GM21825 (cell line): ENCODE measurements around the gene RPP14.
"Not testable (repeated sequence)": the region's sequence is repeated elsewhere in the genome, so short reads cannot be mapped to it uniquely, and the experiment has no call there.

Source experiments
- ATAC-seq: cut with Tn5 transposase; IDR thresholded peaks from one replicate; pipeline ENCODE4 v1.9.1; 2021; ENCODE audit warnings: mild to moderate bottlenecking, moderate library complexity; ENCODE audit not compliant: unreplicated experiment

Gene RPP14

DNA sequence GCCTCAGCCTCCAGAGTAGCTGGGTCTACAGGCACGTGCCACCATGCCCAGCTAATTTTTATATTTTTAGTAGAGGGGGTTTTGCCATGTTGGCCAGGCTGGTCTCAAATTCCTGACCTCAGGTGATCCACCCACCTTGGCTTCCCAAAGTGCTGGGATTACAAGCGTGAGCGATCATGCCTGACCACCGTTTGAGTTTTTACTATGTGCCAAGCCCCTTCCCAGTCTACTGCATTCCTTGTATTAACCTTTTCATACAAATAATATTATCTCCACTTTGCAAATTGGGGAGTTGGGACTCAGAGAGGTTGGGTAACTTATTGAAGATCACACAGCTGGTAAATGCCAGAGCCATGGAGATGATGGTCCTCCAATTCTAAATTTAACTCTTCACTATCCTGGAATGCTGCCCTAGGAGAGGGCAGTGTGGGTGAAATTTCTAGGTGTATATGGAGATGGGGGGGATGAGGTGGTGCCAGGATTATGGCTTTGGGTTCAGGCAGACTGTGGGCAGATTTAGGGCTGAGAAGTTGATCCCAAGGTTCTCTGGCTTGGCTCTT is 25.6 kb downstream of the RPP14 start:
- no peak for ATAC-seq

DNA sequence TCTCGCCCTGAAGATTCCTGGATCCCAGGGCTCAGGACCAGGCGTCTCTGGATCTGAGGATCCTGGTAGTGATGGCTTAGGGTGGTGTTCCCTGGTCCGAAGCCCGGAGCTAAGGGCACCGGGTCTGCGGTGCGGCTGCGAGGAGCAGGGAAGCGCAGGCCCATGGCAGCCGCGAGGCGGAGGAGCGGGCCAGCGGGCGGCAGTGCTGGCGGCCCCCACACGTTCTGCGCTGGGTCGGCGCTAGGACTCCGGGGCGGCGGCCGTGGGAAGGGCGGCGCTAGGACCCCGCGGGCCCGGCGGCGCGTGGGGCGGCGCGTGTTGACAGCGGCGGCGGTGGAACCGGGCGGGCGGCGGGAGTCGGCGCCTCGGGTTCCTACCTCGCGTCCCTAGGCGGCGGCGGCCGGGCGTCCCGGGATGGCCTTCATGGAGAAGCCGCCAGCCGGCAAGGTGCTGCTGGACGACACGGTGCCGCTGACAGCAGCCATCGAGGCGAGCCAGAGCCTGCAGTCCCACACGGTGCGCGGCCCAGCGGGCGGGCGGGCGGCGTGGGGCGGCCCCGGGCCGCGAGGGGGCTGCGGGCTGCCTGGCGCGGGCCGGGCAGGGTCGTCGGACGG is 26.6 kb downstream of the RPP14 start, which contains the start of gene PXK:
PXK (plus strand) TSS at position 318 of the 614 bp plus-strand sequence; CDS start at position 415, 97 bp downstream.
- peak; percentile 89 for ATAC-seq

DNA sequence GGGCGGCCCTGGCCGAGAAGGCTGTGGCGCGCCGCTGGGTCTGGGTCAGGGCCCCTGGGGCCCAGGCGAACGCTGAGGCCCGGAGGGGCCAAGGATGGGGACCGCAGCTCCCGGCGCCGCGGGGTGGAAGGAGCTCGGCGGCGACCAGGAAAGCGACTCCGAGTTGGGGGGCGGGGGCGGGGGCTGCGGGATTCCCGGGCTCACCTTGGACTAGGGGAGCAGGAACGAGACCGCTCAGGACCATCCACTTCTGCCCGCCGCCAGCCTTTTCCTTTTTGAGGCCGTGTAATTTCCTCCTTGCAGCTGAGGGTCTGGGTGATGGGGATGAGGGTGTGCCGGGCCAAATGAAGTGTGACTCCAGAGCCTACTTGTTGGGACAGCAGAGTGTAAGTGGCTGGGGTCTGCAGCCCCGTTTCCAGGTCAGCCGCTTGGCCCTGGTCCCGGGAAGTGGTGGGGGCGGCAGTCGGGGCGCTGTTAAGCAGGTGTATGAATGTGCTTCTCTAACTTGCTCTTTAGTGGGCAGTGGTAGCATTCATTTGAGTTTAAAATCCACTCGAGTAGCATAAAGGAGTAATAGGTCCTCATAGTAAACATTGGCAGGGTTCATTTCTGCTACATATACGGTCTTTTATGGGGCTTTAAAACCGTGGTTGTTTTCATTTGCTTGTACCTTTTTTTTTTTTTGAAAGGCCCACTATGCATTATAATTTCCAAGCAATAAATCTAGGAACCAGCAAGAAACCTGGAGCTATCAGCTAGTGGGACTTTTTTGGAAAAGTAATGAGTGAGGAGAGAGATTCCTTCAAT is 27.4 kb downstream of the RPP14 start:
- ATAC-seq = peak; percentile 35

DNA sequence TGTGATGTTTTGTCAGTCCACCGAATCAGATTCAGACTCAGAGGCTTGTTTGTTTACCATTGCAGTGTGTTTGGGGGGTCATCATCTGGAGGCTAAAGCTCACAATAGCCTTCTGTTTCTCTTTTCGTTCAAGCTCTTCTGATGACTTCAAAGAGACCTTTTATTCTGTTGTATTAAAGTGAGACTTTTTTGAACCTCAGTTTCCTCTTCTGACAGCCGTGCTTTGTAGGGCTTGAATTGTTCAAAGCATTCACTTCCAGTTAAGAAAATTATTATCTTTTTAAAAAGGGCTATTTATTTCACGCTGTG is 27.9 kb downstream of the RPP14 start:
- ATAC-seq = no peak

DNA sequence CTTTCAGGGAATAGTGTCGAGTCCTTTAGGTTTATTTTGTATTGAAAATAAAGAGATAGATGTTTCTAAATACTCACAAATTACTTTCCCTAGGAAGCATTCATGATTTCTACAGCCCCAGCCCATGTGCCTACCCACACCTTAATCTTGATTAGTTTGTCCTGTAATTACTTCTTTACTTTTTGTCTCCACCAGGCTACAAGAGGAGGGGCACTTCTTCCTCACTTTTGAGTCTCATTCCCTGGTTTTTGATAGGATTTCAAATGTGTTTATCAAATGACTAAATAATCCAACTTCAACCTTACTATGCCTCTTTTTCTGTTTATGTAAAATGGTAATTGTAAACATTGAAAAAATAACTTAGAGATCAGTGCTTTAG is 28.4 kb downstream of the RPP14 start:
- no peak for ATAC-seq

DNA sequence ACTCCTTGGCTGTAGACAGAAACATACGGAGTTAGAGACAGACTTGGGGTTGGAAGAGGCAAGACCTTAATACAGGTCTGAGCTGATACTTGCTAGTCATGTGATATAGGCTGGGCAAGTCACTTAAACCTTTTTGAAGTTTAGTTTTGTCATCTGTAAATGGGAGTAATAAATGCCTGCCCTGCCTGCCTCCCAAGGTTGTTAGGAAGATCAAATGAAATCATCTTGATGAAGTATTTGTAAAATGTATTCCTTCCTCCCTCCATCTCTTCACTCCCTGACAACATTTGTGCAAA is 29.6 kb downstream of the RPP14 start:
- ATAC-seq = no peak

DNA sequence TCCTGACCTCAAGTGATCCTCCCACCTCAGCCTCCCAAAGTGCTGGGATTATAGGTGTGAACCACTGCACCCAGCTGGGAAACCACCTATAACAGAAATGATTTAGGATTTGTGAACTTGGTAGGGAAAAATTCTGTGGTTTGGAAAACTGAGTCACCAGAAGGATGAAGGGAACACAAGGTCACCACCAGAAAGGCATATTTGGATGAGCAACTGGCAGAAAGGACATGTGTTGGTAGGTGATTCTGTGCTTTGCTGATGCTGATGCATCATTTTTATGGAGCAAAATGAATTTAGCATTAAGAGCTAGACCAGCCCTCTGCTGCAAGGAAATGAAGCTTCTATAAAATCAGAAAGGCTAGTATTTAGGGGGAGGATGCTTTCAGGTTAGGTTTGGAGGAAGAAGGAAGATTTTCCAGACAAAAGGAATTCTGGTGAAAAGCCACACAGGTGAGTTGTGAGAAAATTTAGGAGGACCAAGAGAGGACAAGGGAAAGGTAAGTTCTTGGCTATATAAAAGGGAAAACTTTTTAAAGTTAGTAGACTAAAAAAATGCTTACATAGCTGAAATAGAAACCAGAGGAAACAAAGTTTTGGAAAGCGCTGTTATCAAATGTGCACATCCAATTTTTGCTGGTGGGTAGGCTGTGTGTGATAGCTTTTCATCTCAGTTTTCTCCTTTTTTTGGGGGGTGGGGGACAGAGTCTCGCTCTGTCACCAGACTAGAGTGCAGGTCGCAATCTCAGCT is 30.3 kb downstream of the RPP14 start:
- ATAC-seq = no peak

DNA sequence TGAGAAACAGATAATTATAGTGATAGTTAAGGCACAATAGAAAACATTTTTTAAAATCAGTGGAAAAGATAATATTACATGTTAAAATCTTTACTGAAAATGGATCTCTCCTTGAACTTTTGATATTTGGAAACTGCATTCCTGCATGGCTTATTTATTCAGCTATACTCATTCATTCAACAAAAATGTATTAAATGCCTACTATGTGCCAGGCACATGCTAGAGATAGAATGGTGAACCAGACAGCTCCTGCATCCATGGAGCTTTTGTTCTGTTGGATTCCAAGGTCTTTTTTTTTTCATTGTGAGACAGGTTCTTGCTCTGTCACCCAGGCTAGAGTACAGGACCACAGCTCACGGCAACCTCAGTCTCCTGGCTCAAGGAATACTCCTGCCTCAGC is 31.1 kb downstream of the RPP14 start:
- ATAC-seq = no peak

DNA sequence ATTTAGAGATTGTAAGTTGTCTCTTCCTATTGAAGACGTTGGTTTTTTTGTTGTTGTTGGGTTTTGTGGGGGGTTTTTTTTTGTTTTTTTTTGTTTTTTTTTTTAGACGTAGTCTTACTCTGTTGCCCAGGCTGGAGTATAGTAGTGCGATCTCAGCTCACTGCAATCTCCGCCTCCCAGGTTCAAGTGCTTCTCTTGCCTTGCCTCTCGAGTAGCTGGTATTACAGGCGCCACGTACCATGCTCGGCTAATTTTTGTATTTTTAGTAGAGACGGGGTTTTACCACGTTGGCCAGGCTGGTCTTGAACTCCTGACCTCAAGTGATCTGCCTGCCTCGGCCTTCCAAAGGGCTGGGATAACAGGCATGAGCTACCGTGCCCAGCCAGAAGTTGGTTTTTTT is 33.1 kb downstream of the RPP14 start:
- not testable (repeated sequence) for ATAC-seq

DNA sequence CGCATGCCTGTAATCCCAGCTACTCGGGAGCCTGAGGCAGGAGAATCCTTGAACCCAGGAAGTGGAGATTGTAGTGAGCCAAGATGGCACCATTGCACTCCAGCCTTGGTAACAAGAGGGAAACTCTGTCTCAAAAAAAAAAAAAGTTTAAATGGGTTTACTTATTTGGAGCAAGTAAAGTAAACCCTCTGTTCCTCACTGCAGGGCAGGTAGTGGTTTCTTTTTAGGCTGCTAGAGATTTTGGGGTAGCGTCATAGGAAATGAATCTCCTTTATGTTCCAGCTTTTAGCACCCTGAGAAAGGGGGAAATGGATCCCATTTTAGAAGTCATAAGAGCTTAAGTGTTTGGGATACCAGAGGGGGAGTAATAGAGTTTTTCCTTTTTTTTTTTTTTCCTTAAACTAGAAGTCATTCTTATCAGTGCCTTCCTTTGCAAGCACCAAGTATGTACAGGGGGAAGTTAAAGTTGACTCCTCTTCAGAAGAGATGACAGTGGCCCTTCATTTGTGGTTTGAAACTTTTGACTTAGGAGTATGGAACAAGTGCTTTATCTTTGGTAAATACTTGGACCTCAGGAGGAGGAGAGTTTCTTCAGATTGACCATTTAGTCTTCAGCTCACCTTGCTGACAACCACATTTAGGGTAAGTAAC is 34.7 kb downstream of the RPP14 start:
- no peak for ATAC-seq

DNA sequence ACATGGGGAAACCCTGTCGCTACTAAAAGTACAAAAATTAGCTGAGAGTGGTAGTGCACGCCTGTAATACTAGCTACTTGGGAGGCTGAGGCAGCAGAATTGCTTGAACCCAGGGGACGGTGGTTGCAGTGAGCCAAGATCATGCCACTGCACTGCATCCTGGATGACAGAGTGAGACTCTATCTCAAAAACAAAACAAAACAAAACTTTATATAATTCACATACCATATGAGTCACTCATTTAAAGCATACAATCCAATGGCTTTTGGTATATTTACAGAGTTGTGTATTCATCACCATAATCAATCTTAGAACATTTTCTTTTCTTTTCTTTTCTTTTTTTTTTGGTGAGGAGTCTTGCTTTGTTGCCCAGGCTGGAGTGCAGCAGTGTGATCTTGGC is 35.3 kb downstream of the RPP14 start:
- ATAC-seq = no peak

DNA sequence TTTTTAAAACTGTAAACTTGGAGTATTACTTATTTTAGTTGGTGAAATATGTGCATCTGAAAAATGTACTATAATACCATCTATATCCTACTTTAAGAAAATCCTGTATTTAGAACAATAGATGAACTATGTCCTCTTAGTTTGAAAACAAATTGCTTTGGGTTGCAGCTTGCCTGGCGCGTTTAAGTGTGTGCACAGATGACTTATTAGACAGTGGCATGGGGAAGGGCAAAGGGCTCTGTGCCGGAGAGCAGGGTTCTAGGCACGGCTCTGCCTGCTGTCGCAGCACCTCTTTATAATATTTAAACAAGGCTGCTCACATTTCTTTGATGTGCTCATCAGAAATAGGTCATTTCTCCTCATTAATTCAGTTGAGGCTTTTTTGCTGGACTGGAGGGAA is 36.6 kb downstream of the RPP14 start:
- ATAC-seq = no peak

DNA sequence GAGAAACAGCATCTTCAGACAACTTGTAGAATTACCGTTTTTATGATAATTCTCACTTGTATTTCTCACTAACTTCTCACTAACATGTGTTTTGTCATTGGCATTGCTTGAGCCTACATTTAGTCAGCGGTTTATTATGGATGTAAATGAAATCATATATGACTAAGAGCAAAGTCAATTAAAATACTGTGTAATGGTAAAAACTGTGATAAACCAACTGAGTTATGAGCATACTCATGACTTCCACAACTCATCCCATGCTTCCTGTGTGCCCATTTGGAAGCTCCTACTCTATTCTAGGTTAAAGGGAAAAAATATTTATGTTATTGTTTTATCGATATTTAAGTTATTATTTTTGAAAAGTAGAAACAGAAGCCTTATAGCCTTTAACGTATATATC is 39.4 kb downstream of the RPP14 start:
- ATAC-seq = no peak

DNA sequence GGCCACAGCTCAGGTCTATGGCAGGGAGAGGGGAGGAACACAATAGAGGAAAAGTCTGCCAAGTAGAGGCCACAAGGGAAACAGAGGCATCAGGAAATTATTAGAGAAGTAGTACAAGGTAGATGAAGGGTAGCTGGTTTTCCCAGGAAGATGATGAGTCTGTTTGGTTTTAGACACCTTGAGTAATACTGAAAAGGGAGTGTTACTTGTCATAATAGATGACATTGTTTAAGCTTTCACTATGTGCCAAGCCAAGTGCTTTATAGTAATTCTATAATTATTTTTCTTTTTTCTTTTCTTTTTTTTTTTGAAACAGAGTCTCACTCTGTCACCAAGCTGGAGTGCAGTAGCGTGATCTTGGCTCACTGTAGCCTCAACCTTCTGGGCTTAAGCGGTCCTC is 40.3 kb downstream of the RPP14 start:
- ATAC-seq = no peak

DNA sequence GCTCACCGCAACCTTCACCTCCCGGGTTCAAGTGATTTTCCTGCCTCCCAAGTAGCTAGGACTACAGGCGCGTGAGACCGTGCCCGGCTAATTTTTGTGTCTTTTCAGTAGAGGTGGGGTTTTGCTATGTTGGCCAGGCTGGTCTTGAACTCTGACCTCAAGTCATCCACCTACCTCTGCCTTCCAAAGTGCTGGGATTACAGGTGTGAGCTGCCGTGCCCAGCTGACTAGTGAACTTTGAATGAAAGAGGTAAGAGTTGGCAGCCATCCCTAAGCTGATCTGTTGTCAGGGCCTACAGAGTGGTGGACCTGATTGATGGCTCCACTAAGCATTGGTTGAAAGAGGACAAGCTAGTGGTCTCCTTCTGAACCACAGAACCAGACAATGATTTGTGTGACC is 41.9 kb downstream of the RPP14 start:
- no peak for ATAC-seq

DNA sequence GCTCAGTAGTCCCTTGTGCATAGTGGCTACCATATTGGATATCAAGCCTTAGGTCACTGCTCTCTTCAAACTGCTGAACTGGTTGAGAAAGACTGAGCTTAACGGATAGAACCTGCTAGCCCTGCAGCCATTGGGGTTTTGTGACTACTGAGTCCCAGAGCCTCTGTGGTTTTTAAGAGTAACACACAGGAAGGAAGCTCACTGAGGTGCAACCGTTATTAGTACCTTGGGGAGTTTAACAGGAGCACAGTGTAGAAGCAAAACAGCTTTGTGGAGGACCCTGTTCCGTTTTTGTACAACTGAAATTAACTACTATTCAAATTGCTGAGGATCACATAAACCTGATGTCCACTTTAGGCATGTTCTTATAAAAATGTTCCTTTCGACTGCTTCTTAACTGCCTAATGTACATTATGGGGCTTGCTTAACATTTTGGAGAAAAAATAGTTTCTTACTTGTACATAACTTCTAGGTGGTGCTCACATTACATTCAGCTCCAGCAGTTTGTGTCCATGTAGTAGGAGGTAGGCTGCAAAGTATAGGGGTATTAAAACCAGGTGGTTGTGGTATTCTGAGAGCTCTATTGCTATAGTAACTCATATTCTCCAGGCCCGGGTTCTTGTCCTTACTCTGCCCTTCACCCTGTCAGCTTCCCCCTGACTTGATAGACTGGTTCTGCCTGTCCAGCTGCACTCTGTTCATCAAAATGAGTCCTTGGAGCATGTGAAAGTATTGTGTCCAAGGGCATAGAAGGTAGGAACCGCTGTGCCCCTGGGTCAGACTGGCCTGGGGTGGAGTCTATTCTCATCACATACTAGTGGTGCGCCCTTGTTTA is 44.0 kb downstream of the RPP14 start:
- ATAC-seq = peak; percentile 91

DNA sequence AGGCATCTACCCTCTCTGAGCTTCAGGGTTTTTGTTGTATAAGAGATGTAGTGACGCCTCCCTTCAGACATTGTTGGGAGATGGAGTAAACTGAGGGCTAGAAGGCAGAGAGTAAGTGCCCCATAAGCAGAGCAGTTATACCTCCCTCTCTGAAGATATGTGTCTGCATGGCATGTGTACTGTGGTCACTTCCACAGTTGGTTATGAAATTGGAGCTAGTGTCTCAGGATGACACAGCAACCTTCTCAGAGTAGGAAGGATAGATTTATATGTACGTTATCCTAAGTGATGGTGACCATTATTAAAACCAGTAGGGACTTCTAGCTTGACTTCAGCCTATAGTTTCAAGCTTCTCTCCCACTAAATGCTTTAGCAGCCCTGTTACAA is 44.6 kb downstream of the RPP14 start:
- no peak for ATAC-seq

DNA sequence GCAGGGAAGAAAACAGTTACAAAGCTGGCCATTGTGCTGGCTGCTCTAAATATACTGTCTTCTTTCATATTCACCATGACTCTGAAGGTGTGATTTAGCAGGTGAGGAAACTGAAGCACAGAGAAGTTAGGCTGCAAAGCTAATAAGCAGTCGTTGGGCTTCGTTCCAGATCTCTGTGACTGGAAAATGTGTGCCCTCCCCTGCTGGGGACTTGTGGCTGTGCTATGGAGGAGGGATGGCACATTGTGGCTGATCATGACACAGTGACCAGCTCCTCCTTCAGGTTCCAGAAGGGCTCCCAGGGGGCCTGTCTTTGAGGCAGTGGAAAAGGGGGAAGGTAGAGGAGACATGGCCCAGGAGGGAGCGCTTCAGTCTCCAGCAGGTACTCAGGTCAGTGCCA is 45.9 kb downstream of the RPP14 start:
- no peak for ATAC-seq

DNA sequence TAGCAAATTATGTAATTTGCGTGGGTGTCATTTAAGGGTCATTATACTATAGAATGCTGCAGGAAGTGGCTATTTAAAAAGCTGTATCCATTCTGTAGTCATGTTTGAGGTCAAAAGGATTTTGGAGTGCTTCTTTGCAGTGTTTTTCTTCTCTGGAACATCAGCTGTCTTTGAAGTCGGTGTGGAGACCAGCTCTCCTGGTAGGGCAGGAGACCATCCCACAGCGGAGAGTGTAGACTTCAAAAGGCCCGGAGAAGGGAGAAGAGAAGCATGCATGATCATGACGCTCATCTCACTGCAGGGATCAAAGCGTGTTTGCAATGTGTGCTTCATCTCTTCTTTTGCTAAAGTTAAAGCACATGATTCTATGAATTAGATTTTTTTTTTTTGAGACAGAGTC is 46.6 kb downstream of the RPP14 start:
- no peak for ATAC-seq

DNA sequence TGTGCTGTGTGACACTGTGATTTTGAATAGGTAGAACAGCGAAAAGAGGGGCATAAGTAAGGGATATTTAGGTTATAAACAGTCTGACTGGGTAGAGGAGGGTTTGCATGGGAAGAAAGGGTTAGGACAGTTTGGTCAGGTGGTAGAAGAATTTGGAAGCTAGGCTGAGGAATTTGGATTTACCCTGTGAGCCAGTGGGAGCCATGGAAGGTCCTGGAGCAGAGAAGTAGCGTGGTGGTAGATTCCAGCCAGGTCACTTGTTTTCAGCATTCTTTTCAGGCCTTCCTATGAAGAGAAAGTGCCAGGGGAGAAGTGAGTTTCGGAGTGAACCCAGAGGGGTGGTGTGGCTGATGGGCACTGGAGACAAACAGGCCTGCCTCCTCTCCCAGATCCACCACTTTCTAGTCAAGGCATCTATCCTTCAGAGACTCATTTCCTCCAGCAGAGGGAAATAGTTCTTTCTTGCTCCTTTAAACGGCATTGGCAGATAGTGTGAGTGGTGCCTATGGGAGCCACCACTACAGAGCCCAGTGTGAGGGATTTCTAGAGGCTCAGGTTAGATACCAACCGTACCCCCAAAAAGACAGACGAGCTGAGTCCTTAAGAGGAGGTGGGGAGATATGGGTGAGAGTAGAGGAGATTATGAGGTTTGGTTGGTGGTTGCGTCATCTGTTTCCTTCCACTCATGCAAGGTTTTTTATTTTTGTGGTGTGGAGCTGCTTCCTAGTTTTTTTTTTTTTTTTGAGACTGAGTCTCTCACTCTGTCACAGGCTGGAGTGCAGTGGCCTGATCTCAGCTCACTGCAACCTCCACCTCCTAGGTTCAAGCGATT is 47.9 kb downstream of the RPP14 start:
- no peak for ATAC-seq
